GM18867 (cell line): Measurements from ENCODE around the gene PDZD2.
A peak's percentile ranks its signal among the peaks of the same experiment; 100 is the strongest.
"Not testable (repeated sequence)": the region's sequence is repeated elsewhere in the genome, so short reads cannot be mapped to it uniquely, and the experiment has no call there.

Source experiments
- ATAC-seq: cut with Tn5 transposase; IDR thresholded peaks from one replicate; pipeline ENCODE4 v1.9.1; 2021; ENCODE audit warnings: mild to moderate bottlenecking, moderate library complexity; ENCODE audit not compliant: unreplicated experiment

PDZD2 gene

GRCh38 chr5:31767335-31768031 lies 128.6 kb downstream of the PDZD2 start:
- ATAC-seq, result peak; percentile 40

GRCh38 chr5:31768046-31768445 lies 129.1 kb downstream of the PDZD2 start:
- no peak for ATAC-seq

GRCh38 chr5:31768784-31769183 lies 129.9 kb downstream of the PDZD2 start:
- no peak for ATAC-seq

GRCh38 chr5:31769530-31769929 lies 130.6 kb downstream of the PDZD2 start:
- ATAC-seq, result peak; percentile 39

GRCh38 chr5:31770132-31770720 lies 131.3 kb downstream of the PDZD2 start:
- no peak for ATAC-seq

- peak; percentile 89 for ATAC-seq
Measured at GRCh38 chr5:31770998-31771397, 132.1 kb downstream of the PDZD2 start.

GRCh38 chr5:31771500-31771899 lies 132.6 kb downstream of the PDZD2 start:
- no peak for ATAC-seq

GRCh38 chr5:31776294-31776693 lies 137.4 kb downstream of the PDZD2 start:
- ATAC-seq, result not testable (repeated sequence)

GRCh38 chr5:31776976-31777651 lies 138.2 kb downstream of the PDZD2 start:
- no peak for ATAC-seq

- ATAC-seq, result peak; percentile 43
Measured at GRCh38 chr5:31781772-31782171, 142.8 kb downstream of the PDZD2 start.

- no peak for ATAC-seq
Measured at GRCh38 chr5:31783086-31783645, 144.2 kb downstream of the PDZD2 start.

GRCh38 chr5:31783731-31784130 lies 144.8 kb downstream of the PDZD2 start:
- no peak for ATAC-seq

- ATAC-seq, result no peak
Measured at GRCh38 chr5:31786090-31786631, 147.2 kb downstream of the PDZD2 start.

GRCh38 chr5:31794009-31794408 lies 155.1 kb downstream of the PDZD2 start:
- no peak for ATAC-seq

- no peak for ATAC-seq
Measured at GRCh38 chr5:31798168-31798567, 159.2 kb downstream of the PDZD2 start.

- no peak for ATAC-seq
Measured at GRCh38 chr5:31800351-31800750, 161.4 kb downstream of the PDZD2 start.

GRCh38 chr5:31805785-31806400 lies 167.0 kb downstream of the PDZD2 start:
- ATAC-seq, result no peak

- no peak for ATAC-seq
Measured at GRCh38 chr5:31806561-31806960, 167.6 kb downstream of the PDZD2 start.

GRCh38 chr5:31807789-31808540 lies 169.0 kb downstream of the PDZD2 start:
- no peak for ATAC-seq
